AG04449 (cell line): Measurements from ENCODE around the gene OR4C45.
"Not testable (repeated sequence)": the region's sequence is repeated elsewhere in the genome, so short reads cannot be mapped to it uniquely, and the experiment has no call there.

Source experiments
- CTCF ChIA-PET: fragments of 350-600 bp; formaldehyde crosslinking; extraction: SDS; loops from one replicate; lab custom pipeline; 2021; ENCODE audit warnings: antibody characterized with exemption; lab: Yijun Ruan, JAX
- POLR2A ChIA-PET: fragments of 400-600, 350-600 bp; formaldehyde crosslinking; extraction: SDS; loops from one replicate; lab custom pipeline; 2020; ENCODE audit warnings: antibody characterized with exemption, inconsistent platforms; lab: Yijun Ruan, JAX
- DNase-seq: peaks from one replicate; pipeline ENCODE4 v3.0.0-alpha.2; 2010; ENCODE audit warnings: low read depth, low spot score
- H3K4me3 ChIP-seq: 2 replicates; pipeline ENCODE4 v1.5.1; 2011; ENCODE audit warnings: low read depth, mild to moderate bottlenecking, control low read depth, low read length
- CTCF ChIP-seq: IDR thresholded peaks from one replicate; pipeline ENCODE4 v1.5.1; 2011; ENCODE audit warnings: mild to moderate bottlenecking, moderate library complexity, low read length, control low read depth, inconsistent platforms; ENCODE audit not compliant: insufficient read depth; ENCODE audit errors: missing control alignments

OR4C45 gene

GRCh38 chr11:50032574-50032973 lies at the start of gene OR4C45:
Gene OR4C45, plus strand, starts transcription at chr11:50032874.
- TF ChIP-seq CTCF, result no peak
- POLR2A ChIA-PET, result no interaction called here
- DNase-seq, result no peak
- CTCF ChIA-PET, result no interaction called here
- no peak within 1 kb of the TSS for H3K4me3 ChIP-seq

DNA sequence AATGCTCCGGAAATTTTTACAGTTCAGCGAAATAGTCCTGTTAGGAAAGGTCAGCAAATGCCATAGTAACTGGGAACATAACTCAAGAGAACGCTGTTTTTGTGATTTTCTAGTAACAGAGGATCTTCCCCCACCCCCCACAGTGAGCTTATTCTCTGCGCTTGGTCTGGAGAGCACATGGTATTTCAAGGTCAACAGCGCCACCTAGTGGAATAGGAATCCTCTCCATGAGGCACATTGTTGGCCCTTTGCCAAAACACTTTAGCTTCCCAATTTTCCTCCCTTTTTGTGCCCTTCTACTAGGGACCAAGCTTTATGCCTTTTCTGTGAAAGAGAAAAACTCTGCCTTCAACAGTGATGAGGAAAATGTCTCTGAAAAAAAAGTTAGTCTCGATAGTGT lies 37.1 kb upstream of the OR4C45 start:
- peak; percentile 12 for TF ChIP-seq CTCF
- H3K4me3 ChIP-seq, result no peak overlapping the region
- no peak for DNase-seq
- ChIA-PET POLR2A (no interaction called here), CTCF (no interaction called here)

GRCh38 chr11:50030193-50030592 lies 2.5 kb upstream of the OR4C45 start:
- ChIA-PET CTCF (no interaction called here), POLR2A (no interaction called here)
- no peak overlapping the region for H3K4me3 ChIP-seq
- no peak for TF ChIP-seq CTCF
- DNase-seq, result no peak

GRCh38 chr11:50036239-50036638 lies 3.6 kb downstream of the OR4C45 start:
- POLR2A ChIA-PET, DNase-seq, H3K4me3 ChIP-seq, CTCF ChIA-PET: not testable (repeated sequence)

GRCh38 chr11:50037251-50037650 lies 4.6 kb downstream of the OR4C45 start:
- no peak for DNase-seq
- no peak for TF ChIP-seq CTCF
- CTCF ChIA-PET, result no interaction called here
- no peak overlapping the region for H3K4me3 ChIP-seq
- POLR2A ChIA-PET, result no interaction called here

GRCh38 chr11:50044647-50045046 lies 12.0 kb downstream of the OR4C45 start:
- ChIA-PET POLR2A (no interaction called here), CTCF (no interaction called here)
- no peak for DNase-seq
- no peak for TF ChIP-seq CTCF
- no peak overlapping the region for H3K4me3 ChIP-seq

GRCh38 chr11:50063056-50063455 lies 30.4 kb downstream of the OR4C45 start:
- POLR2A ChIA-PET, CTCF ChIA-PET, H3K4me3 ChIP-seq, DNase-seq: not testable (repeated sequence)
